Brain microvascular endothelial cell (primary cell): Measurements from ENCODE around the gene RABL2A.
"Not testable (repeated sequence)": the region's sequence is repeated elsewhere in the genome, so short reads cannot be mapped to it uniquely, and the experiment has no call there.

Source experiments
- DNase-seq: peaks from one replicate; pipeline ENCODE4 v3.0.0-alpha.2; 2020
- H3K27ac ChIP-seq: fragments of 250-450 bp; sonication (Bioruptor Pico); 2 replicates; pipeline ENCODE4 v1.5.1; 2020; ENCODE audit warnings: mild to moderate bottlenecking, moderate library complexity
- H3K27me3 ChIP-seq: fragments of 250-450 bp; sonication (Bioruptor Pico); replicated peaks from 2 replicates; pipeline ENCODE4 v1.5.1; 2020; ENCODE audit warnings: mild to moderate bottlenecking
- H3K36me3 ChIP-seq: fragments of 250-450 bp; sonication (Bioruptor Pico); replicated peaks from 2 replicates; pipeline ENCODE4 v1.5.1; 2020; ENCODE audit warnings: mild to moderate bottlenecking
- H3K4me3 ChIP-seq: 2 replicates; pipeline ENCODE4 v1.5.1; 2011; ENCODE audit warnings: low read depth, mild to moderate bottlenecking, control low read depth, low read length, moderate library complexity
- CTCF ChIP-seq: IDR thresholded peaks from 2 replicates; pipeline ENCODE4 v1.5.1; 2011; ENCODE audit warnings: low read depth, mild to moderate bottlenecking, moderate library complexity, low read length, control low read depth, inconsistent platforms; ENCODE audit errors: missing control alignments
- in situ Hi-C: cut with HindIII; loops from 2 replicates; pipeline ENCODE4 v1.10.0; 2017; ENCODE audit warnings: low sequenced_read_pairs, low pct_ligation_motif_present

RABL2A gene

GRCh38 chr2:113626616-113627330, at the start of gene RABL2A:
Gene RABL2A (plus strand): TSS chr2:113627266. CDS start chr2:113628607, 1,341 bp downstream.
- H3K36me3 ChIP-seq, in situ Hi-C loops, H3K27ac ChIP-seq, H3K27me3 ChIP-seq: not testable (repeated sequence)
- H3K4me3 ChIP-seq, result peak within 1 kb of the TSS; percentile 60
- peak; percentile 72 for DNase-seq

GRCh38 chr2:113578508-113578907, 48.6 kb upstream of the RABL2A start:
- in situ Hi-C loops, H3K27ac ChIP-seq, H3K36me3 ChIP-seq: not testable (repeated sequence)

GRCh38 chr2:113582473-113582872, 44.6 kb upstream of the RABL2A start:
- H3K27me3 ChIP-seq, in situ Hi-C loops, H3K36me3 ChIP-seq, H3K4me3 ChIP-seq, DNase-seq, H3K27ac ChIP-seq: not testable (repeated sequence)

More at GRCh38 chr2:113578508-113578907, 48.6 kb upstream of the RABL2A start:
- H3K4me3 ChIP-seq, H3K27me3 ChIP-seq, DNase-seq: not testable (repeated sequence)

- peak; percentile 55 for DNase-seq
- Histone ChIP-seq H3K4me3 (peak overlapping the region; percentile 62), H3K27ac (peak overlapping the region; percentile 14)
- in situ Hi-C loops, H3K27me3 ChIP-seq, H3K36me3 ChIP-seq: not testable (repeated sequence)
Observed at GRCh38 chr2:113583521-113584225, 43.4 kb upstream of the RABL2A start.

- DNase-seq, H3K27me3 ChIP-seq, H3K27ac ChIP-seq, in situ Hi-C loops, H3K36me3 ChIP-seq: not testable (repeated sequence)
- peak overlapping the region; percentile 54 for H3K4me3 ChIP-seq
Observed at GRCh38 chr2:113584311-113585092, 42.6 kb upstream of the RABL2A start.

GRCh38 chr2:113587201-113587600, 39.9 kb upstream of the RABL2A start:
- H3K36me3 ChIP-seq, in situ Hi-C loops, H3K4me3 ChIP-seq, H3K27me3 ChIP-seq, H3K27ac ChIP-seq: not testable (repeated sequence)
- peak; percentile 64 for DNase-seq
- TF ChIP-seq CTCF, result peak; percentile 68

- H3K36me3 ChIP-seq, in situ Hi-C loops, H3K27me3 ChIP-seq: not testable (repeated sequence)
Observed at GRCh38 chr2:113589591-113589990, 37.5 kb upstream of the RABL2A start.

GRCh38 chr2:113591926-113592325, 35.1 kb upstream of the RABL2A start:
- H3K27me3 ChIP-seq, H3K27ac ChIP-seq, H3K36me3 ChIP-seq, in situ Hi-C loops, DNase-seq, H3K4me3 ChIP-seq: not testable (repeated sequence)

More at GRCh38 chr2:113589591-113589990, 37.5 kb upstream of the RABL2A start:
- not testable (repeated sequence) for DNase-seq, H3K27ac ChIP-seq, H3K4me3 ChIP-seq

GRCh38 chr2:113593280-113593679, 33.8 kb upstream of the RABL2A start:
- in situ Hi-C loops, H3K36me3 ChIP-seq, H3K4me3 ChIP-seq, DNase-seq, H3K27ac ChIP-seq, H3K27me3 ChIP-seq: not testable (repeated sequence)

- H3K4me3 ChIP-seq, DNase-seq, in situ Hi-C loops, H3K27me3 ChIP-seq, H3K27ac ChIP-seq, H3K36me3 ChIP-seq: not testable (repeated sequence)
Observed at GRCh38 chr2:113595725-113596124, 31.3 kb upstream of the RABL2A start.

GRCh38 chr2:113597164-113597563, 29.9 kb upstream of the RABL2A start:
- in situ Hi-C loops, DNase-seq, H3K4me3 ChIP-seq, H3K27me3 ChIP-seq, H3K36me3 ChIP-seq, H3K27ac ChIP-seq: not testable (repeated sequence)

GRCh38 chr2:113597572-113597971, 29.5 kb upstream of the RABL2A start:
- DNase-seq, H3K36me3 ChIP-seq, H3K4me3 ChIP-seq, in situ Hi-C loops, H3K27me3 ChIP-seq, H3K27ac ChIP-seq: not testable (repeated sequence)

- H3K4me3 ChIP-seq, in situ Hi-C loops, H3K27me3 ChIP-seq, H3K36me3 ChIP-seq, DNase-seq, H3K27ac ChIP-seq: not testable (repeated sequence)
Observed at GRCh38 chr2:113598180-113598579, 28.9 kb upstream of the RABL2A start.
